H1 (cell line): ENCODE data around the gene TAOK1. TPM values are rescaled to one million over a fixed set of nuclear protein-coding genes. Genes with fewer than 3 reads are reported as not detected.

Experiments used
- polyA plus RNA-seq, 7 experiments: library from polyadenylated mRNA; depleted of rRNA in 3 of 7; stranded (reverse) in 5 of 7; unstranded in 2 of 7; fragments of >200 nt in 5 of 7; fragments of 200-250 nt in 2 of 7; gene quantifications; 1 replicate in 5 of 7; 2 replicates in 1 of 7; 4 replicates in 1 of 7; pipeline versions ENCODE4 v1.2.1 to v1.2.3, GENCODE V29; 2011 to 2013; ENCODE audit warnings: missing spikeins in 2 of 7, mixed read lengths in 2 of 7
- total RNA-seq: library from RNA; stranded (reverse); fragmentation: NEBNext Ultra II Directional; extraction: Animal tissue kit (Norgen Biotek cat#: 25700); gene quantifications from 2 replicates; pipeline ENCODE4 v1.2.1, GENCODE V29; 2021
- TF ChIP-seq, protein P1 (sequence below): IDR thresholded peaks from 2 replicates; pipeline ENCODE4 v1.6.1; 2012; ENCODE audit warnings: inconsistent platforms

The TAOK1 gene
- total and polyA plus RNA-seq, 2 of the 8 experiments (the other 6 are each of a cell fraction or from before 2014, with no cell fraction given), result 12.2 to 90.6 TPM

- TF ChIP-seq, protein P1, sequence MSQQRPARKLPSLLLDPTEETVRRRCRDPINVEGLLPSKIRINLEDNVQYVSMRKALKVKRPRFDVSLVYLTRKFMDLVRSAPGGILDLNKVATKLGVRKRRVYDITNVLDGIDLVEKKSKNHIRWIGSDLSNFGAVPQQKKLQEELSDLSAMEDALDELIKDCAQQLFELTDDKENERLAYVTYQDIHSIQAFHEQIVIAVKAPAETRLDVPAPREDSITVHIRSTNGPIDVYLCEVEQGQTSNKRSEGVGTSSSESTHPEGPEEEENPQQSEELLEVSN, result no peak
These were observed 93.3 kb downstream of the TAOK1 start (continued) for GRCh38 chr17:29483503-29483902.
